ENCODE results near the gene RALGPS2.

RALGPS2 gene

DNA sequence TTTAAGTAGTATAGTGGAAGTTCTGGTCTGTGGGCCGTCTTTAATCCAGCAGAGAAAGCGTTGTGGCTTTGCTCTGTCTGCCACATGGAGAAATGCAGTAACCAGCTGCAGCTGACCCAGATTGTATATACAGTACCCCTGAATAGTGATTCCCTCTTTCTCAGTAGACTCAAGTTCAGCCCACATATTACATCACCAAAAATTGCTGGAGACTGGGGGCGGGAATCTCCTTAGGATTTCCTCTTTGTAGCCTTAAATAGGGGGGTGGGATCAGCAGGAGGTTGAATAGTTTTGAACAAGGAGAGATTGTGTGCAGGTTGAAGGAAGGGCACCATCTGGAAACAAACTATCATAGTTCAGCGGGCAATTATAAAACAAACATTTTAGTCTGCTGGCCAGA lies 145.9 kb downstream of the RALGPS2 start, which contains the start of gene ANGPTL1:
ANGPTL1 (minus strand) TSS at position 134 of the 400 bp plus-strand sequence. CDS start 5,301 bp downstream, outside the sequence.
- no peak for DNase-seq

DNA sequence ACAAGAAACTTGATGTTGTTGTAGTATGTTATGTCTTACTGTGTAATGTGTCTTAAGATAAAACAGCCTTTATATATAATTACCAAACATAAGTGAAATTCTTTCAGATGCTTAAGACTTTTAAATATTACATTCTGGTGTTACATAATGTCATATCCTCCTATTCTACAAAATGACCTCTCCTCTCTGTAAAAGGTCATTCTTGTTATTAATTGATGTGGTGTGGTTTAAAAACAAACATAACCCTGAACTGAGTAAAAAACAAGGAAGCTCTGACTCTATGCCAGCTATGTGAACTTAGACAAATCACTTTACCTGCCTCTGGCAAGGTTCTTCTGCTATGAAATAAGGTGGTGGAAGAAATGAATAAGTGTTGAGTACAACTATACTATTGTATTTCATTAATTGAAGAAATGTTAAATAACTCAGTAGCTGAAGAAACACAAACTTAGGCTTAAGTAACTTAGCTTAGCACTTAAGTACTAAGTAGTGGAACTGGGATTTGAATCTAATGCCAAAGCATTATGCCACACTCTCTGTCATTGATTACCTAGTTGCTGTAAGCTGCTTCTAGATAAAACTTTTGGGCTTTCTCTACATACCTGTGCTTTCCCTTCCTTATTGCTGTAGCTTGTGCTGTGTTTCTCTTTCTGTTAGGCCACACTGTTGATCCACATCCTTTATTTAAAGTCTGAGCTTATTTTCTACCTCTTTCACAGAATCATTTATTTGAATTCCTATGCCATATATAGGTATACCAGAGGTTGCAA lies 146.7 kb downstream of the RALGPS2 start:
- no peak for DNase-seq

DNA sequence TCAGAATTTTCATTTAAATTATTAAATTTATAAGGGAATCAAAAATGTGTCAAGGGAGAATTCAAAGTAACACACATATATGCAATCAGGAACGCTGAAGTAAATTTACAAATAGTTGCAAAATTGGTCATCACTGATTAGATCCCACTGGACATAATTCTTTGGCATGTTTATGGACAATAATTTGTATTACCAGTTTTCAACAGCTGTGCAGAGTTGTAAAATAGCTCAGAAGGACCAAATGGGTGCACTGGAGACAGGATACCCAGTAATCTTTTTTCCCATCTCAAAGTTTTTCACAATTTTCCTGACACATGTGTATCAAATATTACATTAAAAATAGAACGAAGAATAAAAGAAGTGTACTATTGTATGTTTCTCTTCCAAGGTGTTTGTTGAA lies 149.9 kb downstream of the RALGPS2 start:
- no peak for DNase-seq

DNA sequence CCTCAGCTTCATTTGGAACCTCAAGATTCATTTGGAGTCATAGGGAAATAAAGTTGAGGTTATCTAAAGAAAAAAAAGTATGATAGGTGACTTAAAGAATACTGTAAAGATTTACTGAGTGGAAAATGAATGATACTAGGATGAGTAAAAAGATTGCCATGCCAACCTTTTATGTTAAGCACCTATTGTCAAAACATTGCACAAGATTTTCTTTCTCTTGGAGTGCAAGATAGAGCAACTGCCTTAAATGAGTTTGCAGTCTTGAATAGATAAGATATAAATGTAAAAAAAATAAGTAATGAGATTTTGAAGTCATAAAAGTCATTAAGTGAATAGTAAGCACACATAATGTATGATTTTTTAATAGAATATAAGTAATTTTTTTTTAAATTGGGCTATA lies 150.9 kb downstream of the RALGPS2 start:
- no peak for DNase-seq

DNA sequence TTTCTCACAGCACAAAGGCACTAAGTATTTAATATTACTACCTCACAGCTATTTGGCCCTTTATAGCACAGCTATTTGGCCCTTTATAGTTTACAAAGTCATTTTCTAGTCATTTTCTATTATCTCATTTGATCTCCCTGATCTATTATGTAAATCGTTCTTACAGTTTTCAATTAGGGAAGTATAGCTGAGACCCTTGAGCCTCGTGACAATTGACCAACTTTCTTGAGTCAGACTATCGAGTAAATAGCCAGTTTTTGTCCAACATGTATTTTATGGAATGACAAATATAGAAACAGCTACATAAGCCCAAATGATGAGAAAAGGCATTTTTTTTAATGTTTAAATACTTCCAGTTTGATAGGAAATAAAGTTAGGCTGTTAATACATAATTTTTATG lies 152.9 kb downstream of the RALGPS2 start:
- no peak for DNase-seq

DNA sequence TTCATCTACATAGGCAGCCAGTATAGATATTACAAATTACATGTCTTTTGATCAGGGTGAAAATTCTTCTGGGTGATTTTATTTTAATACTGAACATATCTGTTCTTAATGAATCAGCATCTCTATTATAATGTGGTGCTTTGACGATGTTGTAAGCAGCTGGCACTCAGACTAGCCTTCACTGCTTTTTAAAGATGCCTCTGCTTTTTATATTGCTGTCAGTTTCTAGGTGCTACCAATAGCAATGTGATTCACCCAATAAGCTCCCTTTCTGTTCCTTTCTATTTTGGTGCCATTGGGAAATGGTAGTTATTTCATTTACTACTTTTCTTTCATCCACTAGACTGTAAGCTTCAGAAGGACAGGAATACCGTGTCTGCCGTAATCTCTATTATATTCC lies 156.9 kb downstream of the RALGPS2 start:
- no peak for DNase-seq

DNA sequence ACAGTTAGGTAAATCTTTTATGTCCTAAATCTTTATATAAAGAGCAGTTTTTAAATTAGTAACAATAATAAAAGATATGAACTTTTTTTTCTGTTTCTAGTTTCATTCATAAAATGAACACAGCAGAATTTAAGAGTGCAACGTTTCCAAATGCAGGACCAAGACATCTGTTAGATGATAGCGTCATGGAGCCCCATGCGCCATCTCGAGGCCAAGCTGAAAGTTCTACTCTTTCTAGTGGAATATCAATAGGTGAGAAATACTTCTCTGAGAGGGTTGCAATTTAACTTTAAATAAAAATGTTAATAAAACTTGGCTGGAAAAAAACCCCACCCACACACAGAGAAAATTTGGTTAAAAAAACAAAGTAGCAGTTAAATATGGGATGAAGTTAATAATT lies 160.8 kb downstream of the RALGPS2 start:
- no peak for DNase-seq

DNA sequence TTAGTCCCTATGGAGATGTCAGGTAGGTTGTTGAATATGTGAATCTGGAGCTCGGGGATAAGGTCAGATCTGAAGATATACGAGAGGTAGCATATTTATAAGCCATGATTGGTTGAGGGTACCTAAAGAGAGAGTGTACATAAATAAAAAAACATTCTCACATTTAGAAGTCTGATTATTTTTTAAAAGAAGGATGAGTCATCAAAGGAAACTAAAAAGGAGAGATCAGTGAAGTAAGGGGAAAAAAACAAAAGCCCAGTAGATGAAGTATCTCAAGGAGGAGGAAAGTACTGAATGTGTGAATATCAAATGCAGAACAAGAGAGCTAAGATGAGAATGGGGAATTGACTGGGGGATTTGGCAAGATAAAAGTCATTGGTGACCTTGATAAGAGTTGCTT lies 161.5 kb downstream of the RALGPS2 start:
- DNase-seq, result no peak

DNA sequence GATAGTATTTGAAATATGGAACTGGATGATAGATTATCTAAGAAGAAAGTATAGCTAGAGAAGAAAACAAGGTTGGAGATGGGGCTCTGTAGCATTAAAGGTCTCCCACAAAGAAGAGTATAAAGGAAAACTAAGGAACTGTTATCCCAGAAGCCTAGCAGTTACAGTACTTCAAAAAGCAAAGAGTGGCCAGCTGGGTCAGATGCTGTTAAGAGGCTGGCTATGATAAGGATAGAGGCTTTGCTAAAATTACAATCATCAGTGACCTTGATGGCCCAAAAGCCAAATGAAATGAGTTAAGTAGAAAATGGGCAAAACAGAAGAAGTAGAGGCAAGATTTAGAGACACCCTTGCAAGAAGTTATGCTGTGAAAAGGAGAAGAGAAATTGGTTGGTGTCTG lies 170.9 kb downstream of the RALGPS2 start:
- DNase-seq, result no peak

DNA sequence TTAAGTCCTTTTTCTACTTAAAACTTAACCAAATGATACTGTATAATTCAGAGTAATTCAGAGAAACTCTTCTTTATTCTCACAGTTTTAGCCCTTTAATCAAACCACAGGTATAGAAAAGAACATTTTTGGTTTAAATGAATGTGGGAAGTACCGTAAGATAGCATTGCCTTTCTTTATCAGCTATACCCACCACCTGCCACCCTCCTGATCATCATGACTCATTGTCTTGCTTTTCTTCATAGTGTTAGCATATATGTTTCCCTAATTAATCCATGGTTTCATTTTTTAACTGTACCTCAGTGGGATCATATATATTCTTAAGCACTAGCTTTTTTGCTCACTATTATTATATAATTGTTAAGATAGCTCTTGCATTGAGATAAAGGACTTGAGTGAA lies 173.4 kb downstream of the RALGPS2 start:
- no peak for DNase-seq

DNA sequence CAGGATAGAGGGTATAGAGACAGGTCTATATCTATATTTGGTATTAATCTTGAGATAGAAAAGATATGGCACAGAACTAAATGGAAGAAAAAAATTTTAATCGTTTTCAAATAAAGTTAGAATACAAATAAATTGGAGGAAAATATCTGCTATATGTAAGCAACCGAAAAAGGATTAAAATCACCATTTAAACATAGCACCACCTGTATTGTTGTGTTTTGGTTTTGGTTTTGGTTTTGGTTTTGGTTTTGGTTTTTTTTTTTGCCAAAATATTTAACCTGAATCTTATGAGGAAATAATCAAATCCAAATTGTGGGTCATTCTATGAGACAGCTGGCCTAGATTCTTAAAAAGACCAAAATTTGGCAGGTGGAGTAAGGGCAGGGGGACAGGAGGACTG lies 174.4 kb downstream of the RALGPS2 start:
- no peak for DNase-seq

DNA sequence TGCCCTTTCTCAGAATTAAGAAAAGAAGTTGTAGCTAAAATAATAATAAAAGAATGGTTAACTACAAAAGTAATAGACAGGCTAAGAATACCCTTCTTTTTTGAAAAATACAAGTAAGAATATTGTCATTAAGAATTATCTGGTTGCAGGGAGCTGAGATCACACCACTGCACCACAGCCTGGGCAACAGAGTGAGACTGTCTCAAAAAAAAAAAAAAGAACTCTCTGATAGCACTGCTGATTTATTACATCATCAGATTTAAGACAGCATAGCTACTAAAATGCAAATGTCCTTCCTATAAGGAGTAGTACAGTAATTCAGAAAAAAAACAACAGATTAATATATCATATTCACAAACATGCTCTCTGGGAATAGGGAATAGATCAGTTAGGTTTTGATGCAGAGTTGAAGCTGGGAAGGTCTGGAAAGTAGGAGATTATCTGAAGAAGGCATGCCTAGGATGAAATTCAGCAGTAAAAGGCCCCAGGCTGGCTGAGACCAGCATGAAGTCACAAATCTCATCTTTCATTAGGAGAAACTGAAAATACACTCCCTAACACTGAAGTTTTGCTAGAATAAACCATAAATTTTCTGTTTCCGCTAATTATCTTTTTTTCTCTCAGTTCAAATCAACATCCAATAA lies 176.6 kb downstream of the RALGPS2 start:
- DNase-seq, result no peak

DNA sequence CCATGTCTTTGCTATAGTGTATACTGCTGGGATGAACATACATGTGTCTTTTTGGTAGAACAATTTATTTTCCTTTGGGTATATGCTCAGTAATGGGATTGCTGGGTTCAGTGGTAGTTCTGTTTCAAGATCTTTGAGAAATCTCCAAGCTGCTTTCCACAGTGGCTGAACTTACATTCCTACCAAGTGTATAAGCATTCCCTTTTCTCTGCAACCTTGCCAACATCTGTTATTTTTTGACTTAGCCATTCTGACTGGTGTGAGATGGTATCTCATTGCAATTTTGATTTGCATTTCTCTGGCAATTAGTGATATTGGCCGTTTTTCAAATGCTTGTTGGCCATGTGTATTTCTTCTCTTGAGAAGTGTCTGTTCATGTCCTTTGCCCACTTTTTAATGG lies 183.3 kb downstream of the RALGPS2 start:
- DNase-seq, result no peak

DNA sequence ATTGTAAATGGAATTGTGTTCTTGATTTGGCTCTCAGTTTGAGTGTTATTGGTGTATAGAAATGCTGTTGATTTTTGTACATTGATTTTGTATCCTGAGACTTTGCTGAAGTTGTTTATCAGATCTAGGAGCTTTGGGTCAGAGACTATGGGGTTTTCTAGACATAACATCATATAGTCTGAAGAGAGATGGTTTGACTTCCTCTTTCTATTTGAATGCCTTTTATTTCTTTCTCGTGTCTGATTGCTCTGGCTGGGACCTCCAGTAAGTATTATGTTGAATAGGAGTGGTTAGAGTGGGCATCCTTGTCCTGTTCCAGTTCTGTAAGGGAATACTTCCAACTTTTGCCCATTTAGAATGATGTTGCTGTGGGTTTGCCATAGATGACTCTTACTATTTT lies 185.0 kb downstream of the RALGPS2 start:
- DNase-seq, result no peak

DNA sequence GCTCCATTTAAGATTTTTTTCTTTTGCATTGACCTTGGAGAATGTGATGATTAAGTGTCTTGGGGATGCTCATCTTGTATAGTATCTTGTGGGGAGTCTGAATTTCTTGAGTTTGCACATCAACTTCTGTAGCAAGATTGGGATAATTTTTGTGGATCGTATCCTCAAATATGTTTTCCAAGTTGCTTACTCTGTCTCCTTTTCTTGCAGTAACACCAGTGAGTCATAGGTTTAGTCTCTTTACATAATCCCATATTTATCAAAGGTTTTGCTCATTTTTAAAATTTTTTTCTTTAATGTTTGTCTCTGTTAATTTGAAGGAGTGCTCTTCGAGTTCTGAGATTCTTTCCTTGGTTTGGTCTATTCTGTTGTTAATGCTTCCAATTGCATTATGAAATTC lies 187.6 kb downstream of the RALGPS2 start:
- DNase-seq, result no peak

DNA sequence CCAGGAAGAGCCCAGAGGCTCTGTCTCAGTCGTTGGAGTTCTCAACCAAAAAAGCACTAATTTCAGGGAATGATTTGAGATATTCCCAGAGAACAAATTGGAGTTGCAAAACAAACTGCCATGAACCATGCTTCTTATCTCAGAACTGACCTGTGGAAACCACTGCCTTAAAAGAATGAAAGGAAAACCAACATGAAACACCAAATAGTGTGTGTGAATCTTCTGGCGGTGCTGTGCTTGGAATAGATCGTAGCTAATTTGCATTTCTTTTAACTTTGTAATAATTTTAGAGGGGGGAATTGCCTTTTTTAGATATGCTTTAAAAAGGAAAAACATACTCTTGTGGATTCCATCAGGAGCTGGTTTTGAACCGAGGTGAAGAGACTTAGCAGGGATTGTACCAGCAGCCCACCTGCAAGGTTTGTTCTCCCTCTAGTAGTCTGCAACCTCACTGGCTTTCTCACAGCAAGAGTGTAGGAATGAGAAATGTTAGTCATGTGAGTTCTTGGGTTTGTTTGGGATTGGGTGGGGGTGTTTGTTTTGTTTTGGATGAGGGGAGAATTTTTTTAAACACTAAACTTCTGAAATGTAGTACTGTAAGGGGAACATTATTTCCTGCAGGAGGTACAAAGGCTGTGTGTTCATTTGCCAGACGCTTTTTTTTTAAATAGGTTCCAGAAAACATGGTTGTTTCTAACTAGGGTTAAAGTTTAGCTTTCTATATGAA lies 191.6 kb downstream of the RALGPS2 start:
- DNase-seq, result no peak

DNA sequence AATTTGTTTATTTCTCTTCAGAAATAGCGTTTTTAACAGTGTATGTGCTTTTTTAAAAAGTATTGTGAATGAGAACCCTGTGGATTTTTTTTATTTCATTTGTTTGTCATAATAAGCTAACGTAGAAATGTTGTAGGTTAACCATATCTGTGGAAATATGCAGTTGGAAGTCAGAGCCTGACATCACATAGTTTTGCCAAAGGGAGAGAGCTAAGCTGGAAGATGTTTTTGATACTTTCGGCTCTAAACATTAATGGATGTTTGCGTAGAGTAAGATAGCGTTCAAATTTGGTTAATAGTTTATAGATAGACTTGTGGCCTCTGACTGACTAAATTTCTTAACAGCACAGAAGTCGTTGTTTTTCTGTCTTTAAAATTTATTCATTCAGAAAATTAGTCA lies 193.3 kb downstream of the RALGPS2 start:
- no peak for DNase-seq

DNA sequence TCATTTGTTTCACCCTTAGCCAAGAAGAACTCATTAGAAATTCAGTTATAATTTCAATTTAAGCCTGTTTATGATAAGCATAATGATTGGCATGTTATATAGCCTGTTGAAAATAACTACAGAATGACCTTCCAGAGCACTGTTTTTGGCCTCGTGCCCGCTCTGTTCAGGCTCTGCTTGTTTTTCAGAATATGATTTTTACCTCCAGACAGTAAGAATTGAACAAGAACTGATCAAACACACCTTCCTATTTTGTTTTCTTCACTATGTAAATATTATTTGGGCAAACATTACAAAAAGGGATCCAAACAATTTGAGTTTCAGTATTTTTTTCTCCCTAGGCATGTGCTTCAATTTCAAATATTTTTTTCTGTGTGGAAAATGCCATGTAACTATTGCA lies 193.9 kb downstream of the RALGPS2 start:
- DNase-seq, result no peak

DNA sequence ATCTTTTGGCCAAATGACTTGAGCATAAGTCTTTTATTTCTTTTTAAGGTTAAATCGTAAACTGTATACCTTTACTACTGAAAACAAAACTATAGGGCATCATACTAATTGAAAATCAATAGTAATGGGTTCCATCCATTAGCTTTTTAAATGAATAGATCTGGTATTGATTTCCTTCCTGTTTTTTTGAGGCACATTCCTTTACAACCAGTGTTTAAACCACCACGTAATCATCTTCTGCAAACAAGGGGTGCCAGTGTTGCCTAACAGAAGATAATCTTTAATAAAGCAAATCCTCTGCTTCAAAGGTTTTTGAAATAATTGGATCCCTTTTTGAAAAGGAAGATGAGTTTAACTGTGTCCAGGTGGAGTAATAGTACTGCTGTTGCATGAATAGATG lies 194.5 kb downstream of the RALGPS2 start:
- DNase-seq, result no peak

DNA sequence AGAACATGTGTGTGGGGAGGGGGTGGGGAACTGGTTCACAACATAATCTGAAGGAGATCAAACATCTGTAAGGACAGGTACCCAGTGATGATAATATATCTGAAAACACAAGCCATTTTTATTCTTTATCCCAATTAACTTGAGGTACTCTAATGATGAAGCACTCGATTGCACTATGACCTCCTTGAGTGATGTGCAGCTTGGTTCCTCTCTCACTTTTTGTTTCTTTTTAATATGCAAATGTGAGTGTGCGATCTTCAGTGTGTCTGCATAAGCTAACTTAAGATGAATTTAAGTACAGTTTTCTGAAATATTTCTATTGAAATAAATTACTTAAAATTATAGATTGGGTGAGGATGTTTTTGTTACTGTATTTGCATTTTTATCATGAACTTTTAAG lies 196.5 kb downstream of the RALGPS2 start:
- DNase-seq, result no peak

DNA sequence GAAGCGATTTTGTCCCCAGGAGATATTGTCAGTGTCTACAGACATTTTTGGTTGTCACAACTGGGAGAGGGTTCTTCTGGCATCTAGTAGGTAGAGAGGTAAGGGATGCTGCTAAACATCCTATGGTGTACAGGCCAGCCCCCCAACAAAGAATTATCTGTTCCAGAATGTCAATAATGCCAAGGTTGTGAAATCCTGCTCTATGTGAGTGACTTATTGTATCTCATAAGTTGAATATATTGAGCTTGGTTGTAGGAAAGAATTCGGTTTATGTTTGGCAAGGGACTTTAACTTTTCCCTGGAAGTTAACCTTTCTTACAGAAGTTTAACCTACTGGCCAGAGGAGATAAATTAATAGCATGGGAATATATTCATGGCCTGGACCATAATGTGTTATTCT lies 198.5 kb downstream of the RALGPS2 start:
- no peak for DNase-seq

DNA sequence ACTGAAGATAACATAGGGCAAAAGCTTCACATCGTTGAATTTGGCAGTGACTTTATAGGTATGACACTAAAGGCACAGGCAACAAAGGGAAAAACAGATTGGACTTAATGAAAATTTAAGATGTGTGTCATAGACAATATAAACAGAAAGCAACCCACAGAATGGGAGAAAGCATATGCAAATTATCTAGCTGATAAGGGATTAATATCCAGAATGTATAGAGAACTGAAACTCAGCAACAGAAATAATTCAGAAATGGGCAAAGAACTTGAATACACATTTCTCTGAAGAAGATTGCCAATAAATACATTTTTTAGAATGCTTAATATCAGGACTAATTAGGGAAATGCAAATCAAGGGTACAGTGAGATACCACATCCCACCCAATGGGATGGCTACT lies 201.0 kb downstream of the RALGPS2 start:
- DNase-seq, result no peak

DNA sequence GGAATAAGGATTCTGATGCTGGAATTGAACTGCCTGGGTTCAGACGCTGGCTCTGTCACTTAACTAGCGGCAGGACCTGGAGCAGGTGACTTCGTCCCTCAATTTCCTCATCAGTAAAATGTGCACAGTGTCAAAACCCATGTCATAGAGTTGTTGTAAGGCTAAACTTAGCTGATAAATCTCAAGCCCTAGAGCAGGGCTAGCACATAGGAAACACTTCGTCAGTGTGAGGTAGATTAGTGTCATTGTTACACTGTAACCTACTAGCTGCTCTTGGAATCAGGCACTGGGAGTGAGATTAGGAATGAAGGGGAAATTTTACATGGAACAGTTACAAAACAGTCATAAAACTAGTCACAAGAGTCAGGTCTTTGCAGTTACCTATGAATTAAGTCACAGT lies 202.0 kb downstream of the RALGPS2 start:
- DNase-seq, result no peak

DNA sequence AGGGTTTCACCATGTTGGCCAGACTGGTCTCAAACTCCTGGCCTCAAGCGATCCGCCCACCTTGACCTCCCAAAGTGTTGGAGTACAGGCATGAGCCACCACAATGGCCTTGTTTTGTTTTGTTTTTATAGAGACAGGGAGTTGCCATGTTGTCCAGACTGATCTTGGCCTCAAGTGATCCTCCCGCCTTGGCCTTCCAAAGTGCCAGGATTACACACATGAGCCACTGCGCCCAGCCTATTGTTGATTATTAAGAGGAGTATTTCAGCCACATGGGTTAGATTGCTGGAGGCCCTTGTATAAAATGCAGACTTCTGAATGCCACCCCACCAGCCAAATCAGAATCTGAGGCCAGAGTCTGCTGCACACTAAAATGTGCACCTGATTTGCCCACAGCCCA lies 203.0 kb downstream of the RALGPS2 start:
- DNase-seq, result no peak

All from NCI-H2171 (cell line).